ENCODE data around the gene ZBTB45. TPM values are rescaled to one million over a fixed set of nuclear protein-coding genes. Genes with fewer than 3 reads are reported as not detected.

Gene ZBTB45
- total RNA-seq, 1 experiment from 2014 or later = 19.7 TPM

DNA sequence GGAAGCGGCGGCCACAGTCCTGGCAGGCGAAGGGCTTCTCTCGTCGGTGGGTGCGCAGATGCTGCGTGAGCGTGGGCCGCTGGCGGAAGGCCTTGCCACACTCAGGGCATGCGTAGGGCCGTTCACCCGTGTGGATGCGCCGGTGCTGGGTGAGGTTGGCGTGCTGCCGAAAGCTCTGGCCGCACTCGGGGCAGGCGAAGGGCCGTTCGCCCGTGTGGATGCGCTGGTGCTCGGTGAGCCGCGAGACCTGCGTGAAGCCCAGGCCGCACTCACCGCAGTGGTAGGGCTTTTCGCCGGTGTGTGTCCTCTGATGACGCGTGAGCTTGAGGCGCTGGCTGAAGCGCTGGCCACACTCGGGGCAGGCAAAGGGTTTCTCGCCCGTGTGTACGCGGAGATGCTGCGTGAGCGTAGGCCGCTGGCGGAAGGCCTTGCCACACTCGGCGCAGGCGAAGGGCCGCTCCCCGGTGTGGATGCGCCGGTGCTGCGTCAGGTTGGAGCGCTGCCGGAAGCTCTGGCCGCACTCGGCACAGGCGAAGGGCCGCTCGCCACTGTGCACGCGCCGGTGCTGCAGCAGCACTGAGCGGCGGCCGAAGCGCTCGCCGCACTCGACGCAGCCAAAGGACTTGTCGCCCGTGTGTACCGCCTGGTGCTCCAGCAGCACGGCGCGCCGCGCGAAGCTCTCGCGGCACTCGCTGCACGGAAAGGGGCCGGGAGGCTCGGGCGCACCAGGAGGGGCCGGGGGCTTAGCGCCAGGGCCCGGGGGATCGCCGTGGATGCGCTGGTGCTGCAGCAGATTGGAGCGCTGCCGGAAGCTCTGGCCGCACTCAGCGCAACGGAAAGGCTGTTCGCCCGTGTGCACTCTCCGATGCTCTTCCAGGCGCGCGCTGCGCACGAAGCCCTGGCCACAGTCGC, 42.8 kb upstream of the ZBTB45 start (continued):
- TF ChIP-seq, protein P1, sequence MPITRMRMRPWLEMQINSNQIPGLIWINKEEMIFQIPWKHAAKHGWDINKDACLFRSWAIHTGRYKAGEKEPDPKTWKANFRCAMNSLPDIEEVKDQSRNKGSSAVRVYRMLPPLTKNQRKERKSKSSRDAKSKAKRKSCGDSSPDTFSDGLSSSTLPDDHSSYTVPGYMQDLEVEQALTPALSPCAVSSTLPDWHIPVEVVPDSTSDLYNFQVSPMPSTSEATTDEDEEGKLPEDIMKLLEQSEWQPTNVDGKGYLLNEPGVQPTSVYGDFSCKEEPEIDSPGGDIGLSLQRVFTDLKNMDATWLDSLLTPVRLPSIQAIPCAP (CRISPR knock-in tag; IDR thresholded peaks at IDR 0.05) = peak; percentile 36; the same call in 1 of the 2 replicates
- no peak for TF ChIP-seq FOXJ3 (CRISPR knock-in tag; IDR thresholded peaks at IDR 0.05; ENCODE audit: borderline replicate concordance)
- TF ChIP-seq STAT6 (CRISPR knock-in tag; conservative IDR thresholded peaks at IDR 0.05; ENCODE audit: low read depth) = no peak
- no peak for TF ChIP-seq AFF4 (CRISPR knock-in tag; IDR thresholded peaks at IDR 0.05; ENCODE audit: borderline replicate concordance)
- peak; percentile 24; the same call in 1 of the 2 replicates for TF ChIP-seq HMGXB4 (CRISPR knock-in tag; IDR thresholded peaks at IDR 0.05)

GRCh38 chr19:58561373-58562121, 41.9 kb upstream of the ZBTB45 start:
- peak overlapping the region; percentile 66 for H3K4me3 Mint-ChIP-seq
- TF ChIP-seq HMGA2 (CRISPR knock-in tag; IDR thresholded peaks at IDR 0.05) (no peak), HMGXB4 (CRISPR knock-in tag; IDR thresholded peaks at IDR 0.05) (no peak), ZBTB21 (CRISPR knock-in tag; IDR thresholded peaks at IDR 0.05; ENCODE audit: borderline replicate concordance) (no peak), ZNF317 (CRISPR knock-in tag; IDR thresholded peaks at IDR 0.05; ENCODE audit: borderline replicate concordance, low read depth) (no peak), SP1 (CRISPR knock-in tag; conservative IDR thresholded peaks at IDR 0.05) (no peak), MYBL2 (CRISPR knock-in tag; IDR thresholded peaks at IDR 0.05) (no peak), E2F1 (CRISPR knock-in tag; IDR thresholded peaks at IDR 0.05) (no peak), OVOL2 (CRISPR knock-in tag; IDR thresholded peaks at IDR 0.05; ENCODE audit: borderline replicate concordance) (no peak)
- TF ChIP-seq, protein P2, sequence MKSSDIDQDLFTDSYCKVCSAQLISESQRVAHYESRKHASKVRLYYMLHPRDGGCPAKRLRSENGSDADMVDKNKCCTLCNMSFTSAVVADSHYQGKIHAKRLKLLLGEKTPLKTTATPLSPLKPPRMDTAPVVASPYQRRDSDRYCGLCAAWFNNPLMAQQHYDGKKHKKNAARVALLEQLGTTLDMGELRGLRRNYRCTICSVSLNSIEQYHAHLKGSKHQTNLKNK (CRISPR knock-in tag; IDR thresholded peaks at IDR 0.05) = no peak
- TF ChIP-seq, protein P3, sequence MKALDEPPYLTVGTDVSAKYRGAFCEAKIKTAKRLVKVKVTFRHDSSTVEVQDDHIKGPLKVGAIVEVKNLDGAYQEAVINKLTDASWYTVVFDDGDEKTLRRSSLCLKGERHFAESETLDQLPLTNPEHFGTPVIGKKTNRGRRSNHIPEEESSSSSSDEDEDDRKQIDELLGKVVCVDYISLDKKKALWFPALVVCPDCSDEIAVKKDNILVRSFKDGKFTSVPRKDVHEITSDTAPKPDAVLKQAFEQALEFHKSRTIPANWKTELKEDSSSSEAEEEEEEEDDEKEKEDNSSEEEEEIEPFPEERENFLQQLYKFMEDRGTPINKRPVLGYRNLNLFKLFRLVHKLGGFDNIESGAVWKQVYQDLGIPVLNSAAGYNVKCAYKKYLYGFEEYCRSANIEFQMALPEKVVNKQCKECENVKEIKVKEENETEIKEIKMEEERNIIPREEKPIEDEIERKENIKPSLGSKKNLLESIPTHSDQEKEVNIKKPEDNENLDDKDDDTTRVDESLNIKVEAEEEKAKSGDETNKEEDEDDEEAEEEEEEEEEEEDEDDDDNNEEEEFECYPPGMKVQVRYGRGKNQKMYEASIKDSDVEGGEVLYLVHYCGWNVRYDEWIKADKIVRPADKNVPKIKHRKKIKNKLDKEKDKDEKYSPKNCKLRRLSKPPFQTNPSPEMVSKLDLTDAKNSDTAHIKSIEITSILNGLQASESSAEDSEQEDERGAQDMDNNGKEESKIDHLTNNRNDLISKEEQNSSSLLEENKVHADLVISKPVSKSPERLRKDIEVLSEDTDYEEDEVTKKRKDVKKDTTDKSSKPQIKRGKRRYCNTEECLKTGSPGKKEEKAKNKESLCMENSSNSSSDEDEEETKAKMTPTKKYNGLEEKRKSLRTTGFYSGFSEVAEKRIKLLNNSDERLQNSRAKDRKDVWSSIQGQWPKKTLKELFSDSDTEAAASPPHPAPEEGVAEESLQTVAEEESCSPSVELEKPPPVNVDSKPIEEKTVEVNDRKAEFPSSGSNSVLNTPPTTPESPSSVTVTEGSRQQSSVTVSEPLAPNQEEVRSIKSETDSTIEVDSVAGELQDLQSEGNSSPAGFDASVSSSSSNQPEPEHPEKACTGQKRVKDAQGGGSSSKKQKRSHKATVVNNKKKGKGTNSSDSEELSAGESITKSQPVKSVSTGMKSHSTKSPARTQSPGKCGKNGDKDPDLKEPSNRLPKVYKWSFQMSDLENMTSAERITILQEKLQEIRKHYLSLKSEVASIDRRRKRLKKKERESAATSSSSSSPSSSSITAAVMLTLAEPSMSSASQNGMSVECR (CRISPR knock-in tag; IDR thresholded peaks at IDR 0.05; ENCODE audit: borderline replicate concordance) = no peak

More at GRCh38 chr19:58561373-58562121, 41.9 kb upstream of the ZBTB45 start:
- Mint-ChIP-seq H3K27me3 (ENCODE audit: low read depth) (peaks cover 56% of the 10 kb centered on the region), H3K27ac (no peak overlapping the region), H3K4me1 (peaks cover 27% of the 10 kb centered on the region), H3K36me3 (peaks cover 6% of the 10 kb centered on the region), H3K9me3 (no peaks in the 10 kb centered on the region)
- CTCF ChIA-PET = interaction anchor here (2.0 to 3.6 kb wide), 3 partner anchors 20 to 47 kb away, joined by 11 to 20 read pairs (median 15); partner anchors contain the start of gene ZBTB45
- ATAC-seq (no peak), DNase-seq (ENCODE audit: low spot score) (no peak)
- POLR2A ChIA-PET = interaction anchor here (0.9 to 2.6 kb wide), 6 partner anchors 8 to 42 kb away, joined by 3 to 14 read pairs (median 6); partner anchors contain the start of genes TRIM28 and ZBTB45

Data from WTC11 (cell line).